Endodermal cell (in vitro differentiated cells): Measurements from ENCODE around the gene GALNT9. TPM values are rescaled to one million over a fixed set of nuclear protein-coding genes. Genes with fewer than 3 reads are reported as not detected.

Source experiments
- DNase-seq: peaks from one replicate; pipeline ENCODE4 v3.0.0-alpha.2; 2017
- H3K27ac ChIP-seq: 2 replicates; pipeline ENCODE4 v1.5.1; 2013; ENCODE audit warnings: mild to moderate bottlenecking, low read depth, low read length, moderate library complexity
- H3K27me3 ChIP-seq: 2 replicates; pipeline ENCODE4 v1.6.1; 2013; ENCODE audit warnings: mild to moderate bottlenecking, low read length, moderate library complexity; ENCODE audit not compliant: insufficient read depth, control insufficient read depth, poor library complexity, severe bottlenecking
- H3K36me3 ChIP-seq: 2 replicates; pipeline ENCODE4 v1.7.0; 2013; ENCODE audit warnings: mild to moderate bottlenecking, low read length, moderate library complexity; ENCODE audit not compliant: control insufficient read depth, insufficient read depth
- H3K4me1 ChIP-seq: one replicate; pipeline ENCODE4 v1.7.0; 2013; ENCODE audit warnings: low read length; ENCODE audit not compliant: control insufficient read depth, insufficient read depth
- H3K4me3 ChIP-seq: 2 replicates; pipeline ENCODE4 v1.5.1; 2013; ENCODE audit warnings: mild to moderate bottlenecking, low read length, moderate library complexity
- H3K9ac ChIP-seq: 2 replicates; pipeline ENCODE4 v1.6.1; 2013; ENCODE audit warnings: mild to moderate bottlenecking, low read length, moderate library complexity; ENCODE audit not compliant: poor library complexity, severe bottlenecking; ENCODE audit errors: extremely low read depth
- H3K9me3 ChIP-seq: 2 replicates; pipeline ENCODE4 v1.6.1; 2013; ENCODE audit warnings: mild to moderate bottlenecking, low read length, moderate library complexity; ENCODE audit not compliant: control insufficient read depth
- H3K27ac Mint-ChIP-seq: 2 replicates; pipeline ENCODE4 v1.8.0; 2020; ENCODE audit warnings: mixed read lengths
- H3K27me3 Mint-ChIP-seq: 2 replicates; pipeline ENCODE4 v1.8.0; 2021; ENCODE audit warnings: mild to moderate bottlenecking, mixed read lengths; ENCODE audit not compliant: insufficient read depth
- H3K36me3 Mint-ChIP-seq: 2 replicates; pipeline ENCODE4 v1.8.0; 2020; ENCODE audit warnings: low read depth, mixed read lengths
- H3K4me1 Mint-ChIP-seq: 2 replicates; pipeline ENCODE4 v1.8.0; 2020; ENCODE audit warnings: mixed read lengths
- H3K4me3 Mint-ChIP-seq: 2 replicates; pipeline ENCODE4 v1.8.0; 2020; ENCODE audit warnings: mild to moderate bottlenecking, moderate library complexity, mixed read lengths
- H3K9me3 Mint-ChIP-seq: 2 replicates; pipeline ENCODE4 v1.8.0; 2020; ENCODE audit warnings: mild to moderate bottlenecking, mixed read lengths
- CTCF ChIP-seq: fragments of 200-600 bp; sonication (generic); conservative IDR thresholded peaks from 2 replicates; pipeline ENCODE4 v1.5.0; 2021; ENCODE audit warnings: antibody characterized with exemption, mild to moderate bottlenecking
- WGBS, 2 experiments: methylation state at CpG; one replicate each; pipeline versions ENCODE4 v1.1.5 to v1.1.7; 2013; ENCODE audit warnings: missing lambda C conversion rate in 2 of 2, mixed read lengths in 1 of 2; ENCODE audit not compliant: insufficient coverage in 1 of 2, insufficient read length in 1 of 2; 5-methylcytosine and 5-hydroxymethylcytosine counted together
- total RNA-seq, 2 donors: library from RNA; stranded (reverse); fragmentation: NEBNext Ultra II Directional in 1 of 2; extraction: Animal tissue kit (Norgen Biotek cat#: 25700) in 1 of 2; gene quantifications; 2 replicates in 1 of 2; 3 replicates in 1 of 2; pipeline ENCODE4 v1.2.1, GENCODE V29; 2021

Gene GALNT9
- total RNA-seq, 2 donors from 2014 or later = 0.13 TPM; not detected in 1

- Histone ChIP-seq H3K27ac (no peak overlapping the region), H3K9ac (no peak overlapping the region)
These were observed 933 bp downstream of the GALNT9 start for GRCh38 chr12:132328282-132329029.

GRCh38 chr12:132327336-132328171 lies 1.8 kb downstream of the GALNT9 start:
- no peak for TF ChIP-seq CTCF
- Histone ChIP-seq H3K4me1 (no peaks in the 10 kb centered on the region), H3K9ac (no peak overlapping the region), H3K4me3 (no peak overlapping the region), H3K36me3 (no peaks in the 10 kb centered on the region), H3K27me3 (no peaks in the 10 kb centered on the region), H3K27ac (no peak overlapping the region), H3K9me3 (peaks cover 19% of the 10 kb centered on the region)
- Mint-ChIP-seq H3K4me3 (no peak overlapping the region), H3K27ac (no peak overlapping the region), H3K4me1 (no peaks in the 10 kb centered on the region), H3K9me3 (no peaks in the 10 kb centered on the region), H3K36me3 (no peaks in the 10 kb centered on the region), H3K27me3 (peaks cover 53% of the 10 kb centered on the region)
- WGBS, 2 experiments = 71 to 81% methylated on average over 12 to 32 of the region's 32 CpGs
- no peak for DNase-seq

More at GRCh38 chr12:132328282-132329029, 933 bp downstream of the GALNT9 start:
- no peak for TF ChIP-seq CTCF
- peaks cover 27% of the 10 kb centered on the region for H3K9me3 ChIP-seq
- no peaks in the 10 kb centered on the region for H3K4me1 Mint-ChIP-seq
- H3K4me1 ChIP-seq = no peaks in the 10 kb centered on the region
- no peak for DNase-seq
- H3K4me3 ChIP-seq = no peak overlapping the region
- H3K36me3 Mint-ChIP-seq = no peaks in the 10 kb centered on the region
- H3K36me3 ChIP-seq = no peaks in the 10 kb centered on the region
- H3K27ac Mint-ChIP-seq = no peak overlapping the region
- peaks cover 56% of the 10 kb centered on the region for H3K27me3 Mint-ChIP-seq
- no peaks in the 10 kb centered on the region for H3K9me3 Mint-ChIP-seq
- no peaks in the 10 kb centered on the region for H3K27me3 ChIP-seq
- no peak overlapping the region for H3K4me3 Mint-ChIP-seq
- WGBS, 2 experiments = 66 to 80% methylated on average over 9 to 34 of the region's 34 CpGs

GRCh38 chr12:132326646-132327045 lies 2.7 kb downstream of the GALNT9 start:
- Mint-ChIP-seq H3K36me3 (no peaks in the 10 kb centered on the region), H3K4me1 (no peaks in the 10 kb centered on the region), H3K27me3 (peaks cover 45% of the 10 kb centered on the region), H3K27ac (no peak overlapping the region), H3K4me3 (no peak overlapping the region), H3K9me3 (no peaks in the 10 kb centered on the region)
- no peaks in the 10 kb centered on the region for H3K4me1 ChIP-seq
- H3K4me3 ChIP-seq = no peak overlapping the region
- DNase-seq = no peak
- H3K27me3 ChIP-seq = no peaks in the 10 kb centered on the region
- H3K36me3 ChIP-seq = no peaks in the 10 kb centered on the region
- WGBS, 2 experiments = 75 to 85% methylated on average over 9 to 11 of the region's 11 CpGs
- peaks cover 15% of the 10 kb centered on the region for H3K9me3 ChIP-seq
- H3K9ac ChIP-seq = no peak overlapping the region
- H3K27ac ChIP-seq = no peak overlapping the region
- no peak for TF ChIP-seq CTCF
